DOHH2 (cell line): Measurements from ENCODE around the gene PNMA8C.

ENCODE experiments used
- CTCF ChIP-seq: fragments of 200-600 bp; sonication (generic); IDR thresholded peaks from one replicate; pipeline ENCODE4 v1.5.1; 2014; ENCODE audit warnings: antibody characterized with exemption, mild to moderate bottlenecking, low read depth, low read length; ENCODE audit not compliant: poor library complexity, severe bottlenecking
- EZH2phosphoT487 ChIP-seq: fragments of 200-600 bp; sonication (generic); IDR thresholded peaks from 2 replicates; pipeline ENCODE4 v1.6.1; 2017; ENCODE audit warnings: borderline replicate concordance, mild to moderate bottlenecking, antibody characterized with exemption, low read length, moderate library complexity, mixed read lengths

- no peak for TF ChIP-seq CTCF
- no peak for TF ChIP-seq EZH2phosphoT487
Measured at GRCh38 chr19:46392252-46392801, 36.4 kb downstream of the PNMA8C start.
